Neural progenitor cell (in vitro differentiated cells): ENCODE measurements around the gene GATAD2A.

Experiments used
- CTCF ChIP-seq: fragments of 200-600 bp; sonication (generic); IDR thresholded peaks from 2 replicates; pipeline ENCODE4 v1.5.1; 2017; ENCODE audit warnings: antibody characterized with exemption, mild to moderate bottlenecking
- EZH2 ChIP-seq: fragments of 200-600 bp; sonication (generic); IDR thresholded peaks from 2 replicates; pipeline ENCODE4 v1.6.1; 2017; ENCODE audit warnings: antibody characterized with exemption, mild to moderate bottlenecking, moderate library complexity
- EZH2phosphoT487 ChIP-seq: fragments of 200-600 bp; sonication (generic); IDR thresholded peaks from 2 replicates; pipeline ENCODE4 v1.6.1; 2017; ENCODE audit warnings: antibody characterized with exemption

GRCh38 chr19:19517235-19517619 lies 111.8 kb downstream of the GATAD2A start:
- TF ChIP-seq CTCF (no peak), EZH2 (no peak), EZH2phosphoT487 (no peak)
